Measurements from ENCODE around the gene GPR137C.

DNA sequence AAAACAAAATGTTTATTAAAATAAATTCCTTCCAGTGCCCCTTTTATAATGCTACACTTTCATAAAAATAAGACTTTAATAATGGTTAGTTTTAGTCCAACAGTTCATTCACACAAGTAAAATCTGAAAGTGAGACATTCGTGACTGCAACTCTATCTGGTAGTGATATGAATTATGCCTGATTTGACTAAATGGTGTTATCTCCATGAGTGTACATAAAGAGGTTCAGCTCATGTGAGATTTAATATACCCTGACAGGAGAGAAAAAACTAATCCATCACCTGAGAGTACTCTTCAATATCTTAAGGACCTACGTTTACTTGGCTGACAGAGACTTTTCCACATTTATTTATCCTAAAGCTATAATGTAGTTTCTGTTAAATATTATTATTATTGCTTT lies 108.7 kb downstream of the GPR137C start:
- TF ChIP-seq, protein P1, sequence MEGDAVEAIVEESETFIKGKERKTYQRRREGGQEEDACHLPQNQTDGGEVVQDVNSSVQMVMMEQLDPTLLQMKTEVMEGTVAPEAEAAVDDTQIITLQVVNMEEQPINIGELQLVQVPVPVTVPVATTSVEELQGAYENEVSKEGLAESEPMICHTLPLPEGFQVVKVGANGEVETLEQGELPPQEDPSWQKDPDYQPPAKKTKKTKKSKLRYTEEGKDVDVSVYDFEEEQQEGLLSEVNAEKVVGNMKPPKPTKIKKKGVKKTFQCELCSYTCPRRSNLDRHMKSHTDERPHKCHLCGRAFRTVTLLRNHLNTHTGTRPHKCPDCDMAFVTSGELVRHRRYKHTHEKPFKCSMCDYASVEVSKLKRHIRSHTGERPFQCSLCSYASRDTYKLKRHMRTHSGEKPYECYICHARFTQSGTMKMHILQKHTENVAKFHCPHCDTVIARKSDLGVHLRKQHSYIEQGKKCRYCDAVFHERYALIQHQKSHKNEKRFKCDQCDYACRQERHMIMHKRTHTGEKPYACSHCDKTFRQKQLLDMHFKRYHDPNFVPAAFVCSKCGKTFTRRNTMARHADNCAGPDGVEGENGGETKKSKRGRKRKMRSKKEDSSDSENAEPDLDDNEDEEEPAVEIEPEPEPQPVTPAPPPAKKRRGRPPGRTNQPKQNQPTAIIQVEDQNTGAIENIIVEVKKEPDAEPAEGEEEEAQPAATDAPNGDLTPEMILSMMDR (IDR thresholded peaks at IDR 0.05) = no peak
- TF ChIP-seq POLR2A (IDR thresholded peaks at IDR 0.05) = no peak
